K562 (cell line): ENCODE results near the gene EXOG. TPM values are rescaled to one million over a fixed set of nuclear protein-coding genes. Genes with fewer than 3 reads are reported as not detected.

ENCODE experiments used
- ATAC-seq: fragments of 200-7000 bp; cut with Tn5 transposase; 3 replicates; pipeline ENCODE4 v1.9.1; 2020; ENCODE audit warnings: moderate library complexity
- BruUV-seq: library from RNA; stranded (reverse); fragments of 400-500 nt; replicated peaks from 2 replicates; lab custom pipeline; 2021; lab: Mats Ljungman, UMichigan
- CTCF ChIA-PET: fragments of 300-600 bp; formaldehyde crosslinking; extraction: SDS; loops from one replicate; lab custom pipeline; 2021; ENCODE audit warnings: low intra/inter-chr PET ratio; lab: Yijun Ruan, JAX
- POLR2A ChIA-PET: fragments of 300-600, 350-650 bp; sonication (Branson Sonifier 250); formaldehyde crosslinking; extraction: SDS; loops from one replicate; lab custom pipeline; 2021; ENCODE audit warnings: antibody characterized with exemption, inconsistent platforms; lab: Yijun Ruan, JAX
- DNase-seq, 4 experiments: peaks; one replicate each; pipeline versions ENCODE4 v3.0.0 to v3.0.0-alpha.2; 2011 to 2018; ENCODE audit warnings: low spot score in 3 of 4, mixed read lengths in 3 of 4; ENCODE audit errors: extremely low read depth in 1 of 4
- FAIRE-seq: peaks from 2 replicates; lab custom pipeline; 2011; peaks lifted over from hg19 to GRCh38; lab: Jason Lieb, UNC
- H2AFZ ChIP-seq: 2 replicates; pipeline ENCODE4 v1.6.0; 2011; ENCODE audit warnings: low read depth, low read length, control low read depth, inconsistent platforms
- H3K27ac ChIP-seq: fragments of 200-600 bp; 3 replicates; pipeline ENCODE4 v1.8.0; 2011; ENCODE audit warnings: low read depth, mild to moderate bottlenecking, control low read depth, inconsistent platforms, low read length, moderate library complexity, mixed read lengths; ENCODE audit errors: extremely low read depth
- H3K27me3 ChIP-seq, 2 experiments: fragments of 300-600 bp in 1 of 2; 2 replicates in 1 of 2; 3 replicates in 1 of 2; pipeline versions ENCODE4 v1.6.0 to v1.8.0; 2011; ENCODE audit warnings: inconsistent platforms in 2 of 2, low read length in 2 of 2, mild to moderate bottlenecking in 1 of 2, mixed read lengths in 1 of 2, moderate library complexity in 1 of 2; ENCODE audit not compliant: control insufficient read depth in 2 of 2, insufficient read depth in 2 of 2
- H3K36me3 ChIP-seq: fragments of 300-600 bp; 3 replicates; pipeline ENCODE4 v1.8.0; 2011; ENCODE audit warnings: mild to moderate bottlenecking, low read length, inconsistent platforms; ENCODE audit not compliant: control insufficient read depth, insufficient read depth
- H3K4me1 ChIP-seq, 2 experiments: fragments of 200-600 bp in 1 of 2; replicated peaks in 1 of 2; 2 replicates in 1 of 2; 3 replicates in 1 of 2; pipeline versions ENCODE4 v1.5.1 to v1.8.0; 2011; ENCODE audit warnings: inconsistent platforms in 2 of 2, low read length in 2 of 2, mild to moderate bottlenecking in 1 of 2, mixed read lengths in 1 of 2, moderate library complexity in 1 of 2; ENCODE audit not compliant: control insufficient read depth in 2 of 2, insufficient read depth in 2 of 2
- H3K4me2 ChIP-seq: 2 replicates; pipeline ENCODE4 v1.6.1; 2011; ENCODE audit warnings: low read length, control low read depth, inconsistent platforms, mixed read lengths; ENCODE audit not compliant: insufficient read depth
- H3K4me3 ChIP-seq: fragments of 200-600 bp; sonication (generic), shearing (Covaris generic); 2 replicates; pipeline ENCODE4 v1.5.1; 2016; ENCODE audit warnings: control low read depth, inconsistent platforms
- H3K79me2 ChIP-seq: fragments of 200-600 bp; 3 replicates; pipeline ENCODE4 v1.8.0; 2011; ENCODE audit warnings: low read length, inconsistent platforms; ENCODE audit not compliant: control insufficient read depth, insufficient read depth
- H3K9ac ChIP-seq, 2 experiments: 2 replicates each; pipeline versions ENCODE4 v1.6.0 to v1.6.1; 2011; ENCODE audit warnings: low read depth in 2 of 2, low read length in 2 of 2, control low read depth in 1 of 2, inconsistent platforms in 1 of 2, mild to moderate bottlenecking in 1 of 2, mixed read lengths in 1 of 2; ENCODE audit not compliant: insufficient read depth in 1 of 2
- H3K9me1 ChIP-seq: one replicate; pipeline ENCODE4 v1.6.0; 2011; ENCODE audit warnings: inconsistent platforms, mild to moderate bottlenecking, low read length, moderate library complexity; ENCODE audit not compliant: control insufficient read depth, insufficient read depth
- H3K9me3 ChIP-seq: replicated peaks from 2 replicates; pipeline ENCODE4 v1.5.1; 2011; ENCODE audit warnings: low read depth, low read length, inconsistent platforms; ENCODE audit not compliant: control insufficient read depth, insufficient read depth
- H4K20me1 ChIP-seq: replicated peaks from 2 replicates; pipeline ENCODE4 v1.6.1; 2011; ENCODE audit warnings: low read length, inconsistent platforms, mixed read lengths; ENCODE audit not compliant: control insufficient read depth, insufficient read depth
- CBX8 ChIP-seq: fragments of 200-600 bp; sonication (generic); IDR thresholded peaks from 2 replicates; pipeline ENCODE4 v1.6.1; 2012; ENCODE audit warnings: borderline replicate concordance, mixed run types, low read depth, mild to moderate bottlenecking, moderate library complexity, mixed read lengths, low read length, control low read depth, inconsistent platforms; ENCODE audit not compliant: poor library complexity, severe bottlenecking; ENCODE audit errors: extremely low read depth
- ETS1 ChIP-seq: conservative IDR thresholded peaks from 2 replicates; pipeline ENCODE4 v1.6.1; 2011; ENCODE audit warnings: low read depth, mild to moderate bottlenecking, low read length; ENCODE audit not compliant: control insufficient read depth
- ETV1 ChIP-seq: fragments of 450-650 bp; conservative IDR thresholded peaks from 2 replicates; pipeline ENCODE4 v1.6.1; 2016; ENCODE audit warnings: missing genetic modification characterization, control low read depth, low read depth, missing compliant biosample characterization
- GABPA ChIP-seq: fragments of 200-800 bp; sonication (Bioruptor generic); conservative IDR thresholded peaks from 2 replicates; pipeline ENCODE4 v1.6.1; 2016; ENCODE audit warnings: low read depth, missing genetic modification characterization, missing compliant biosample characterization
- GTF2A2 ChIP-seq: IDR thresholded peaks from 2 replicates; pipeline ENCODE4 v1.6.1; 2016; ENCODE audit warnings: mild to moderate bottlenecking, missing genetic modification characterization, missing compliant biosample characterization
- KDM5B ChIP-seq: fragments of 200-600 bp; sonication (generic); IDR thresholded peaks from 2 replicates; pipeline ENCODE4 v1.6.1; 2012; ENCODE audit warnings: low read depth, mild to moderate bottlenecking, moderate library complexity, low read length, control low read depth, inconsistent platforms; ENCODE audit not compliant: insufficient replicate concordance
- PHF21A ChIP-seq: fragments of 450-650 bp; IDR thresholded peaks from 2 replicates; pipeline ENCODE4 v1.6.1; 2017; ENCODE audit warnings: low read depth, borderline replicate concordance
- PREB ChIP-seq: sonication (generic); formaldehyde crosslinking; IDR thresholded peaks from 2 replicates; pipeline ENCODE4 v1.8.1; 2023; ENCODE audit warnings: mild to moderate bottlenecking, missing genetic modification reagents
- YY1 ChIP-seq, 3 experiments: IDR thresholded peaks; 2 replicates each; pipeline ENCODE4 v1.6.1; 2011; ENCODE audit warnings: low read length in 2 of 3, mild to moderate bottlenecking in 2 of 3, moderate library complexity in 2 of 3, borderline replicate concordance in 1 of 3, control low read depth in 1 of 3, low read depth in 1 of 3; ENCODE audit not compliant: insufficient read depth in 3 of 3, insufficient replicate concordance in 2 of 3, control insufficient read depth in 1 of 3, insufficient read length in 1 of 3; ENCODE audit errors: extremely low read depth in 1 of 3
- ZNF740 ChIP-seq, 3 experiments: fragments of 200-800 bp in 1 of 3; sonication (Bioruptor generic) in 1 of 3; sonication (generic) in 1 of 3; formaldehyde crosslinking in 1 of 3; IDR thresholded peaks; 2 replicates each; pipeline versions ENCODE4 v1.6.1 to v1.8.0; 2016 to 2022; ENCODE audit warnings: mild to moderate bottlenecking in 2 of 3, missing compliant biosample characterization in 2 of 3, missing genetic modification characterization in 2 of 3, missing genetic modification reagents in 1 of 3
- ZNF830 ChIP-seq: fragments of 250-450 bp; sonication (Bioruptor Pico); IDR thresholded peaks from 2 replicates; pipeline ENCODE4 v1.5.0; 2021; ENCODE audit warnings: mild to moderate bottlenecking
- WGBS: fragments of 100-300 bp; shearing (Covaris generic); methylation state at CpG from one replicate; pipeline ENCODE4 v1.1.6; 2016; ENCODE audit warnings: low coverage, mixed read lengths; ENCODE audit not compliant: insufficient coverage; ENCODE audit errors: missing lambda C conversion rate; 5-methylcytosine and 5-hydroxymethylcytosine counted together
- in situ Hi-C: fragments of 300-500 bp; cut with MboI; formaldehyde crosslinking; loops from 4 replicates; pipeline ENCODE4 v1.15.0; 2018; ENCODE audit warnings: inconsistent platforms, mixed read lengths
- intact Hi-C: fragments of 100-400 bp; cut with micrococcal nuclease; formaldehyde crosslinking; loops from 2 replicates; pipeline ENCODE4 v1.14.2; 2022
- polyA plus RNA-seq, 8 experiments: library from polyadenylated mRNA; depleted of rRNA in 4 of 8; stranded (reverse) in 5 of 8; unstranded in 3 of 8; fragments of >200 nt; fragmentation: Nextera tagmentation in 2 of 8; fragmentation: Illumina TruSeq in 1 of 8; extraction: Ambion mirVana in 2 of 8; extraction: Trizol in 1 of 8; gene quantifications; 2 replicates each; pipeline versions ENCODE4 v1.2.1 to v1.2.3, GENCODE V29; 2011 to 2014; ENCODE audit warnings: inconsistent platforms in 1 of 8, missing spikeins in 1 of 8
- total RNA-seq, 7 experiments: library from RNA; depleted of rRNA in 6 of 7; stranded (reverse); fragments of >200 nt in 6 of 7; fragmentation: Illumina TruSeq in 2 of 7; extraction: Trizol in 2 of 7; gene quantifications; 2 replicates each; pipeline versions ENCODE4 v1.2.1 to v1.2.3, GENCODE V29; 2011 to 2021; ENCODE audit warnings: low replicate concordance in 1 of 7

The EXOG gene
- total and polyA plus RNA-seq, 9 of the 15 experiments (the other 6 are each of a cell fraction or from before 2014, with no cell fraction given) = 10.8 to 21.7 (median 14.8) TPM

- TF ChIP-seq PHF21A (no peak), PREB (no peak)
These were observed 40.3 kb upstream of the EXOG start (continued) for GRCh38 chr3:38455639-38456430.

GRCh38 chr3:38457111-38458003, 38.8 kb upstream of the EXOG start:
- BruUV-seq = no TSS peak
- peak overlapping the region in 1 of 2 experiments; percentile 49; a peak in 1 of 4 replicates for H3K9ac ChIP-seq
- DNase-seq (peak; percentile 48 to 58 (median 55)), ATAC-seq (peak; percentile 7), FAIRE-seq (no peak)
- no peaks in the 10 kb centered on the region for H3K9me3 ChIP-seq
- peaks cover 61% of the 10 kb centered on the region for H3K79me2 ChIP-seq
- intact Hi-C loops (no loop called here), in situ Hi-C loops (no loop called here)
- ChIA-PET POLR2A (interaction anchor here (0.5 to 0.7 kb wide), 2 partner anchors 32 to 447 kb away, joined by 3 read pairs; no protein-coding TSS in a partner anchor), CTCF (no interaction called here)
- no peaks in the 10 kb centered on the region for H3K36me3 ChIP-seq
- H3K4me1 ChIP-seq = peaks cover 27 to 38% of the 10 kb centered on the region in 2 experiments
- peaks cover 41% of the 10 kb centered on the region for H4K20me1 ChIP-seq
- no peak overlapping the region for H3K27ac ChIP-seq
- H3K4me2 ChIP-seq = peak overlapping the region; percentile 4; the same call in 1 of the 2 replicates
- no peak overlapping the region for H3K4me3 ChIP-seq
- peaks cover 5% of the 10 kb centered on the region for H3K9me1 ChIP-seq
- H2AFZ ChIP-seq = no peak overlapping the region
- no peaks in the 10 kb centered on the region for H3K27me3 ChIP-seq
- 54% methylated on average over 9 of the region's 9 CpGs for WGBS
- TF ChIP-seq ZNF740 (CRISPR knock-in tag; IDR thresholded peaks at IDR 0.05) (no peak), ZNF740 (tag; IDR thresholded peaks at IDR 0.05) (no peak), YY1 (IDR thresholded peaks at IDR 0.05; ENCODE audit: borderline replicate concordance in 1 of 3, control insufficient read depth in 1 of 3, extremely low read depth in 1 of 3, insufficient read depth in 3 of 3, insufficient read length in 1 of 3, insufficient replicate concordance in 2 of 3, low read depth in 1 of 3, low read length in 2 of 3) (no peak), CBX8 (no peak), ETS1 (no peak), ETV1 (tag) (peak; percentile 66), GTF2A2 (tag) (no peak), KDM5B (no peak), GABPA (tag) (peak; percentile 65), ZNF830 (CRISPR knock-in tag) (no peak)
